NCI-H524 (cell line): ENCODE measurements around the gene HNRNPUL2.
"Not testable (repeated sequence)": the region's sequence is repeated elsewhere in the genome, so short reads cannot be mapped to it uniquely, and the experiment has no call there.

Experiments used
- DNase-seq, 2 experiments: peaks; one replicate each; lab custom pipeline; 2025; lab: John Stamatoyannopoulos, UW

Gene HNRNPUL2

GRCh38 chr11:62727165-62727871 is at the start of gene HNRNPUL2:
Gene HNRNPUL2, minus strand, starts transcription at chr11:62727457. Its CDS starts 301 bp downstream, at chr11:62727156.
- DNase-seq: peak; percentile 98

GRCh38 chr11:62775646-62776045 is 48.4 kb upstream of the HNRNPUL2 start:
- no peak for DNase-seq

GRCh38 chr11:62774407-62774806 is 47.1 kb upstream of the HNRNPUL2 start:
- DNase-seq: no peak

GRCh38 chr11:62771144-62772021 is 44.1 kb upstream of the HNRNPUL2 start, which contains the start of gene TAF6L:
Gene TAF6L, plus strand, starts transcription at chr11:62771396. Its CDS starts 4,388 bp downstream, at chr11:62775784.
- peak; percentile 95 to 98 for DNase-seq

GRCh38 chr11:62770778-62771143 is 43.5 kb upstream of the HNRNPUL2 start:
- peak in 1 of 2 experiments; percentile 49 for DNase-seq

- DNase-seq: not testable (repeated sequence)
These were observed 33.6 kb upstream of the HNRNPUL2 start for GRCh38 chr11:62760867-62761227.

GRCh38 chr11:62757846-62758788 is 30.9 kb upstream of the HNRNPUL2 start:
- no peak for DNase-seq

- DNase-seq: no peak
These were observed 27.9 kb upstream of the HNRNPUL2 start for GRCh38 chr11:62755086-62755615.

- peak; percentile 98 to 99 for DNase-seq
These were observed 26.7 kb upstream of the HNRNPUL2 start, which contains the start of gene ZBTB3 for GRCh38 chr11:62753736-62754603. Gene ZBTB3, minus strand, starts transcription at chr11:62754160. Its CDS starts 496 bp downstream, at chr11:62753664.

- DNase-seq: no peak
These were observed 25.9 kb upstream of the HNRNPUL2 start for GRCh38 chr11:62752994-62753735.

- no peak for DNase-seq
These were observed 25.0 kb upstream of the HNRNPUL2 start for GRCh38 chr11:62752177-62752785.

- DNase-seq: not testable (repeated sequence)
These were observed 22.7 kb upstream of the HNRNPUL2 start for GRCh38 chr11:62749931-62750330.

GRCh38 chr11:62747475-62748160 is 20.4 kb upstream of the HNRNPUL2 start:
- DNase-seq: no peak

GRCh38 chr11:62737196-62737595 is 9.9 kb upstream of the HNRNPUL2 start:
- no peak for DNase-seq

- no peak for DNase-seq
These were observed 5.6 kb upstream of the HNRNPUL2 start for GRCh38 chr11:62732830-62733229.

- not testable (repeated sequence) for DNase-seq
These were observed 2.8 kb upstream of the HNRNPUL2 start for GRCh38 chr11:62730076-62730475.

- peak; percentile 71 to 74 for DNase-seq
These were observed 1.1 kb upstream of the HNRNPUL2 start, which contains the start of gene TTC9C for GRCh38 chr11:62728171-62728988. Gene TTC9C, plus strand, starts transcription at chr11:62728486. Its CDS starts 363 bp downstream, at chr11:62728849.

GRCh38 chr11:62727872-62728170 is 564 bp upstream of the HNRNPUL2 start:
- DNase-seq: peak; percentile 95 to 97
